Measurements from ENCODE around the gene MTA1.

The MTA1 gene

GRCh38 chr14:105380756-105381155 lies 38.9 kb upstream of the MTA1 start:
- Histone ChIP-seq H2BK5ac (ENCODE audit: low read depth, low read length, poor library complexity) (no peak overlapping the region), H3K18ac (ENCODE audit: low read length) (no peak overlapping the region), H3K14ac (ENCODE audit: low read length) (no peak overlapping the region), H3K9me3 (ENCODE audit: insufficient read depth, low read depth, low read length) (peaks cover 2% of the 10 kb centered on the region), H3K4me2 (ENCODE audit: low read length) (no peak overlapping the region), H2AFZ (ENCODE audit: insufficient read depth, low read length, poor library complexity) (no peak overlapping the region), H4K8ac (ENCODE audit: low read depth, low read length) (no peak overlapping the region), H2AK5ac (ENCODE audit: low read length) (no peak overlapping the region), H3K79me2 (ENCODE audit: control insufficient read depth, insufficient read depth, low read length, poor library complexity) (no peaks in the 10 kb centered on the region), H4K91ac (ENCODE audit: low read depth, low read length) (no peak overlapping the region), H3K27me3 (ENCODE audit: insufficient read depth, low read length) (no peaks in the 10 kb centered on the region), H3K9ac (ENCODE audit: low read length) (no peak overlapping the region), H3K4ac (ENCODE audit: low read depth, low read length) (no peak overlapping the region), H2BK120ac (ENCODE audit: insufficient read depth, low read length, poor library complexity) (no peak overlapping the region), H3K36me3 (ENCODE audit: control insufficient read depth in 1 of 2, insufficient read depth in 2 of 2, low read length in 2 of 2) (peaks cover 39 to 52% of the 10 kb centered on the region in 2 experiments), H3K79me1 (ENCODE audit: low read length) (no peaks in the 10 kb centered on the region), H3K23ac (ENCODE audit: low read length) (no peak overlapping the region), H3K4me3 (ENCODE audit: low read depth, low read length) (no peak overlapping the region), H3K27ac (ENCODE audit: low read depth, low read length) (no peak overlapping the region), H3K4me1 (ENCODE audit: control insufficient read depth in 1 of 2, insufficient read depth in 2 of 2, low read length in 2 of 2) (no peaks in the 10 kb centered on the region), H2BK12ac (ENCODE audit: low read length) (no peak overlapping the region), H4K12ac (ENCODE audit: low read depth, low read length) (no peak overlapping the region)
- no CpG with 5 or more reads among the region's 19 CpGs for WGBS (ENCODE audit: extremely low coverage, insufficient coverage, insufficient read length)
- no peak for DNase-seq

DNA sequence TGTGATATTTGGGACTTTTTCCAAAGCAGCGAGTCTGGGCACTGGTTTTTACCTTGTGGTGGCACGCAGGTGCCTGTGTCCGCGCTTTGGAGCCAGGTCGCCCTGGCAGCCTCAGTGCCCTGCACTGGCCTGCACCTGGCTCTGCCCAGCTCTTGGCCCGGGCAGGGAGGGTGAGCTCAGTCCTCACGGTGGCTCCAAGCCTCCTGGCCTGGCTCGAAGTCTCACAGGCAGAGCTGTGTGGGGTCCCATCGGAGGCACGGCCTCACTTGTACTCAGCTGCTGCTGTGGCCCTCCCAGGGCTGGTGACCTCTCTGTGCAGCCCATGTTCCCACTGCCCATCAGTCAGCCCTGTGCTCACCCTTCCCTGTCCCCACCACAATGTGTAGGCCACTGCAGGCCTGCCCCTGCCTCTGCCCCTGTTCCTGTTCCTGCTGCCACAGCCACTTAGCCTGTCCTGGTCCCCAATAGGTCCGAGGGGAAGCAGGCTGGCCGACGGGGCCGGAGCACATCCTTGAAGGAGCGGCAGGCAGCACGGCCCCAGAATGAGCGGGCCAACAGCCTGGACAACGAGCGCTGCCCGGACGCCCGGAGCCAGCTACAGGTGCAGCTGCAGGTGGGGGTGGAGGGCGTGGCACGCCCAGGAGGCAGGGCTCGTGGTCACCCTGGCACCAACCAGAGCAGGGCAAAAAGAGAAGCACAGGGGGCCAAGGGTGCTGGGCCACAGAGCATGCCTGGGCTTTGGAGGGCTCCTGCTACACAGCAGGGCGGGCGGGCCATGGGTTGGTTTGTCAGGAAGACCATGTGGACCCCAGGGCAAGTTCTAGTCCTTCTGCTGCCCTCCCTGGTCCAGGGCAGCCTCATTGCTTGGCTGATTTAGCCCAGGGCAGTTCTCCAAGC lies 37.9 kb upstream of the MTA1 start:
- H3K36me3 ChIP-seq (ENCODE audit: control insufficient read depth in 1 of 2, insufficient read depth in 2 of 2, low read length in 2 of 2): peaks cover 39 to 53% of the 10 kb centered on the region in 2 experiments
- no peak overlapping the region for H3K27ac ChIP-seq (ENCODE audit: low read depth, low read length)
- no peaks in the 10 kb centered on the region for H3K79me1 ChIP-seq (ENCODE audit: low read length)
- H3K79me2 ChIP-seq (ENCODE audit: control insufficient read depth, insufficient read depth, low read length, poor library complexity): no peaks in the 10 kb centered on the region
- H2BK5ac ChIP-seq (ENCODE audit: low read depth, low read length, poor library complexity): no peak overlapping the region
- no CpG with 5 or more reads among the region's 27 CpGs for WGBS (ENCODE audit: extremely low coverage, insufficient coverage, insufficient read length)
- no peak overlapping the region for H3K4me3 ChIP-seq (ENCODE audit: low read depth, low read length)
- H4K12ac ChIP-seq (ENCODE audit: low read depth, low read length): no peak overlapping the region
- no peaks in the 10 kb centered on the region for H3K27me3 ChIP-seq (ENCODE audit: insufficient read depth, low read length)
- H3K4me1 ChIP-seq (ENCODE audit: control insufficient read depth in 1 of 2, insufficient read depth in 2 of 2, low read length in 2 of 2): no peaks in the 10 kb centered on the region
- H3K4me2 ChIP-seq (ENCODE audit: low read length): no peak overlapping the region
- no peak overlapping the region for H2AFZ ChIP-seq (ENCODE audit: insufficient read depth, low read length, poor library complexity)
- H3K4ac ChIP-seq (ENCODE audit: low read depth, low read length): no peak overlapping the region
- H3K9ac ChIP-seq (ENCODE audit: low read length): no peak overlapping the region
- H2AK5ac ChIP-seq (ENCODE audit: low read length): no peak overlapping the region
- H3K23ac ChIP-seq (ENCODE audit: low read length): no peak overlapping the region
- H2BK120ac ChIP-seq (ENCODE audit: insufficient read depth, low read length, poor library complexity): no peak overlapping the region
- DNase-seq: no peak
- peaks cover 2% of the 10 kb centered on the region for H3K9me3 ChIP-seq (ENCODE audit: insufficient read depth, low read depth, low read length)
- H2BK12ac ChIP-seq (ENCODE audit: low read length): no peak overlapping the region
- no peak overlapping the region for H3K14ac ChIP-seq (ENCODE audit: low read length)
- no peak overlapping the region for H4K8ac ChIP-seq (ENCODE audit: low read depth, low read length)
- H4K91ac ChIP-seq (ENCODE audit: low read depth, low read length): no peak overlapping the region
- H3K18ac ChIP-seq (ENCODE audit: low read length): no peak overlapping the region

DNA sequence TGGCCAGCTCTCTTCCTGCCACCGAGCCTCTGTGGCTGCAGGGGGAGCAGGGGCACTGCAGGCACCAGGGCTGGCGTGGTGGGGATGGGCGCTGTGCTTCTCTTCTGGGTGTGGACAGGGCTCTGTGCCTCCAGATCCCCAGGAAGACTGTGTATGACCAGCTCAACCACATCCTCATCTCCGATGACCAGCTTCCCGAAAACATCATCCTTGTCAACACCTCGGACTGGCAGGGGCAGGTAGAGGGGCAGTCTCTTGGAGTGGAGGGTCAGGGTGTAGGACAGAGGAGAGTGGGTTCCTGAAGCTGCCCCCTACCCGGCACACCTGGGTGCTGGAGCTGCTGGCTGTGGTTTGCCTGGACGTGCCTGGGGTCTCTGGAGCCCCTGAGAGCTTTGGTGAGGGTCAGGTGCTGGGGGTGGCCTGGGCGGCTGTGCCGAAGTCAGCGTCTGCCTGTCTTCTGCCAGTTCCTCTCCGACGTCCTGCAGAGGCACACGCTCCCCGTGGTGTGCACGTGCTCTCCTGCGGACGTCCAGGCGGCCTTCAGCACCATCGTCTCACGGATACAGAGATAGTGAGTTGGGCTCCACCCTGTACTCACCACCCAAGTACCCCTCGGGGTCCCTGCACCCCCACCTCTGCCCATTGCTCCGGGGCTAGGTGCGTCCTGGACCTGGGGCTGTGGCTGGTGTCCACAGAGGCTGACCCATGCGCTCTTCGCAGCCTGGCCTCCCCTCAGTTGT lies 37.1 kb upstream of the MTA1 start:
- Histone ChIP-seq H3K4ac (ENCODE audit: low read depth, low read length) (no peak overlapping the region), H2BK12ac (ENCODE audit: low read length) (no peak overlapping the region), H3K18ac (ENCODE audit: low read length) (no peak overlapping the region), H3K9me3 (ENCODE audit: insufficient read depth, low read depth, low read length) (peaks cover 2% of the 10 kb centered on the region), H3K36me3 (ENCODE audit: control insufficient read depth in 1 of 2, insufficient read depth in 2 of 2, low read length in 2 of 2) (peaks cover 41 to 59% of the 10 kb centered on the region in 2 experiments), H3K27ac (ENCODE audit: low read depth, low read length) (no peak overlapping the region), H2BK120ac (ENCODE audit: insufficient read depth, low read length, poor library complexity) (no peak overlapping the region), H4K12ac (ENCODE audit: low read depth, low read length) (no peak overlapping the region), H2AK5ac (ENCODE audit: low read length) (no peak overlapping the region), H3K4me1 (ENCODE audit: control insufficient read depth in 1 of 2, insufficient read depth in 2 of 2, low read length in 2 of 2) (no peaks in the 10 kb centered on the region), H3K23ac (ENCODE audit: low read length) (no peak overlapping the region), H3K4me3 (ENCODE audit: low read depth, low read length) (no peak overlapping the region), H3K79me2 (ENCODE audit: control insufficient read depth, insufficient read depth, low read length, poor library complexity) (no peaks in the 10 kb centered on the region), H3K9ac (ENCODE audit: low read length) (no peak overlapping the region), H3K79me1 (ENCODE audit: low read length) (no peaks in the 10 kb centered on the region), H2AFZ (ENCODE audit: insufficient read depth, low read length, poor library complexity) (no peak overlapping the region), H4K91ac (ENCODE audit: low read depth, low read length) (no peak overlapping the region), H3K27me3 (ENCODE audit: insufficient read depth, low read length) (no peaks in the 10 kb centered on the region), H3K14ac (ENCODE audit: low read length) (no peak overlapping the region), H4K8ac (ENCODE audit: low read depth, low read length) (no peak overlapping the region), H3K4me2 (ENCODE audit: low read length) (no peak overlapping the region), H2BK5ac (ENCODE audit: low read depth, low read length, poor library complexity) (no peak overlapping the region)
- WGBS (ENCODE audit: extremely low coverage, insufficient coverage, insufficient read length): no CpG with 5 or more reads among the region's 26 CpGs
- DNase-seq: no peak

DNA sequence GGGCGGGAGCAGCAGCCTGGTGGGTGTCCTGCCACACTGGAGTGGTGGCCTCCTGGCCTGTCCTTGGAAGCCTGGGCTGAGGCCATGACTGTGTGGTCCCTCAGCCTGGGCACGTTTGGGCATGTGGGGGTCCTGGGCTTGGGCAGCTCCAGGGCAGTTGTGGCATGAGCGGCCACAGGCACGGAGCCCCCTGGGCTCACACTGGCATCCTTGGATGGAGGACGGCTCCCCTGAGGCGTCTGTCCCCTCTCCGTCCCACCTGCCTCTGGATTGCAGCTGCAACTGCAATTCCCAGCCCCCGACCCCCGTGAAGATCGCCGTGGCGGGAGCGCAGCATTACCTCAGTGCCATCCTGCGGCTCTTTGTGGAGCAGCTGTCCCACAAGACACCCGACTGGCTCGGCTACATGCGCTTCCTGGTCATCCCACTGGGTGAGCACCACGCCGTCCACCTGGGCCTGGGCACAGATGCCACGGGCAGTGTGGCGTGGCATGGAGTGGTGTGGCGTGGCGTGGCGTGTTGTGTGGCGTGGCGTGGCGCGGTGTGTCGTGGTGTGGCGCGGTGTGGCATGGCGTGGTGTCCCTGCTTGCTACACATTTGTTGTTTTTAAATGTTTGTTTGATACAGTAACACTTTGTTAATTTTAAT lies 36.4 kb upstream of the MTA1 start:
- Histone ChIP-seq H3K27ac (ENCODE audit: low read depth, low read length) (no peak overlapping the region), H2AFZ (ENCODE audit: insufficient read depth, low read length, poor library complexity) (no peak overlapping the region), H3K27me3 (ENCODE audit: insufficient read depth, low read length) (no peaks in the 10 kb centered on the region), H3K36me3 (ENCODE audit: control insufficient read depth in 1 of 2, insufficient read depth in 2 of 2, low read length in 2 of 2) (peaks cover 44 to 62% of the 10 kb centered on the region in 2 experiments), H3K14ac (ENCODE audit: low read length) (no peak overlapping the region), H4K12ac (ENCODE audit: low read depth, low read length) (no peak overlapping the region), H2BK12ac (ENCODE audit: low read length) (no peak overlapping the region), H4K91ac (ENCODE audit: low read depth, low read length) (no peak overlapping the region), H2BK5ac (ENCODE audit: low read depth, low read length, poor library complexity) (no peak overlapping the region), H3K4me2 (ENCODE audit: low read length) (no peak overlapping the region), H2AK5ac (ENCODE audit: low read length) (no peak overlapping the region), H3K4ac (ENCODE audit: low read depth, low read length) (no peak overlapping the region), H3K18ac (ENCODE audit: low read length) (no peak overlapping the region), H2BK120ac (ENCODE audit: insufficient read depth, low read length, poor library complexity) (no peak overlapping the region), H4K8ac (ENCODE audit: low read depth, low read length) (no peak overlapping the region), H3K9ac (ENCODE audit: low read length) (no peak overlapping the region), H3K79me1 (ENCODE audit: low read length) (no peaks in the 10 kb centered on the region), H3K79me2 (ENCODE audit: control insufficient read depth, insufficient read depth, low read length, poor library complexity) (no peaks in the 10 kb centered on the region), H3K4me3 (ENCODE audit: low read depth, low read length) (no peak overlapping the region), H3K9me3 (ENCODE audit: insufficient read depth, low read depth, low read length) (peaks cover 2% of the 10 kb centered on the region), H3K4me1 (ENCODE audit: control insufficient read depth in 1 of 2, insufficient read depth in 2 of 2, low read length in 2 of 2) (no peaks in the 10 kb centered on the region), H3K23ac (ENCODE audit: low read length) (no peak overlapping the region)
- no peak for DNase-seq
- no CpG with 5 or more reads among the region's 32 CpGs for WGBS (ENCODE audit: extremely low coverage, insufficient coverage, insufficient read length)

Data from trophoblast cell (in vitro differentiated cells and primary cell).